H9 (cell line): ENCODE results near the gene HOXC6. TPM values are rescaled to one million over a fixed set of nuclear protein-coding genes. Genes with fewer than 3 reads are reported as not detected.
"Not testable (repeated sequence)": the region's sequence is repeated elsewhere in the genome, so short reads cannot be mapped to it uniquely, and the experiment has no call there.

Experiments
- DNase-seq: peaks from one replicate; pipeline ENCODE4 v3.0.0-alpha.2; 2017
- H2AFZ ChIP-seq: one replicate; pipeline ENCODE4 v1.6.1; 2013; ENCODE audit warnings: mild to moderate bottlenecking, low read length, control low read depth, moderate library complexity
- H2AK5ac ChIP-seq: 2 replicates; pipeline ENCODE4 v1.6.1; 2013; ENCODE audit warnings: low read length, control low read depth, mixed read lengths; ENCODE audit not compliant: insufficient read length
- H2BK120ac ChIP-seq: one replicate; pipeline ENCODE4 v1.6.1; 2013; ENCODE audit warnings: low read depth, mild to moderate bottlenecking, low read length, control low read depth, inconsistent platforms; ENCODE audit not compliant: poor library complexity, severe bottlenecking
- H2BK12ac ChIP-seq: 2 replicates; pipeline ENCODE4 v1.6.1; 2013; ENCODE audit warnings: low read length, control low read depth, mixed read lengths, low read depth; ENCODE audit not compliant: insufficient read length
- H2BK15ac ChIP-seq: 2 replicates; pipeline ENCODE4 v1.6.1; 2013; ENCODE audit warnings: low read depth, low read length, control low read depth
- H2BK20ac ChIP-seq: one replicate; pipeline ENCODE4 v1.6.1; 2013; ENCODE audit warnings: low read depth, mild to moderate bottlenecking, low read length, control low read depth, inconsistent platforms; ENCODE audit not compliant: poor library complexity, severe bottlenecking
- H2BK5ac ChIP-seq: 2 replicates; pipeline ENCODE4 v1.6.1; 2013; ENCODE audit warnings: low read length, control low read depth, mixed read lengths; ENCODE audit not compliant: insufficient read length
- H3K14ac ChIP-seq: 2 replicates; pipeline ENCODE4 v1.6.1; 2013; ENCODE audit warnings: low read length, control low read depth; ENCODE audit not compliant: insufficient read depth
- H3K18ac ChIP-seq: 2 replicates; pipeline ENCODE4 v1.6.1; 2013; ENCODE audit warnings: low read depth, mild to moderate bottlenecking, mixed read lengths, low read length, control low read depth; ENCODE audit not compliant: insufficient read length
- H3K23ac ChIP-seq: 2 replicates; pipeline ENCODE4 v1.6.1; 2013; ENCODE audit warnings: low read length, control low read depth, mixed read lengths, low read depth; ENCODE audit not compliant: insufficient read length
- H3K23me2 ChIP-seq: 2 replicates; pipeline ENCODE4 v1.6.1; 2013; ENCODE audit warnings: low read depth, mild to moderate bottlenecking, mixed read lengths, low read length, control low read depth; ENCODE audit not compliant: insufficient read length, poor library complexity, severe bottlenecking
- H3K27ac ChIP-seq: 2 replicates; pipeline ENCODE4 v1.5.1; 2013; ENCODE audit warnings: low read length, control low read depth, mixed read lengths, low read depth; ENCODE audit not compliant: insufficient read length
- H3K27me3 ChIP-seq: 2 replicates; pipeline ENCODE4 v1.6.1; 2013; ENCODE audit warnings: low read length, control low read depth, inconsistent platforms; ENCODE audit not compliant: insufficient read depth
- H3K4ac ChIP-seq: 2 replicates; pipeline ENCODE4 v1.6.1; 2013; ENCODE audit warnings: low read depth, mild to moderate bottlenecking, control low read depth, inconsistent platforms, low read length, moderate library complexity
- H3K4me1 ChIP-seq: 2 replicates; pipeline ENCODE4 v1.6.1; 2013; ENCODE audit warnings: low read length, control low read depth, inconsistent platforms; ENCODE audit not compliant: insufficient read depth
- H3K4me2 ChIP-seq: 2 replicates; pipeline ENCODE4 v1.6.1; 2013; ENCODE audit warnings: low read length, control low read depth, mixed read lengths; ENCODE audit not compliant: insufficient read length, insufficient read depth
- H3K56ac ChIP-seq: 2 replicates; pipeline ENCODE4 v1.6.1; 2013; ENCODE audit warnings: low read depth, mild to moderate bottlenecking, mixed read lengths, low read length, control low read depth; ENCODE audit not compliant: insufficient read length
- H3K79me1 ChIP-seq: 2 replicates; pipeline ENCODE4 v1.6.1; 2013; ENCODE audit warnings: low read depth, mild to moderate bottlenecking, moderate library complexity, low read length, control low read depth, inconsistent platforms; ENCODE audit not compliant: insufficient read depth, poor library complexity, severe bottlenecking
- H3K79me2 ChIP-seq: 2 replicates; pipeline ENCODE4 v1.6.1; 2013; ENCODE audit warnings: low read length, control low read depth, inconsistent platforms; ENCODE audit not compliant: insufficient read depth
- H3K9ac ChIP-seq: 2 replicates; pipeline ENCODE4 v1.6.1; 2013; ENCODE audit warnings: low read length, control low read depth, mixed read lengths; ENCODE audit not compliant: insufficient read length; ENCODE audit errors: extremely low read depth
- H3K9me3 ChIP-seq: one replicate; pipeline ENCODE4 v1.6.1; 2013; ENCODE audit warnings: low read depth, low read length, inconsistent platforms; ENCODE audit not compliant: control insufficient read depth
- H3T11ph ChIP-seq: one replicate; pipeline ENCODE4 v1.6.1; 2013; ENCODE audit warnings: mild to moderate bottlenecking, low read length, control low read depth, inconsistent platforms
- H4K20me1 ChIP-seq: one replicate; pipeline ENCODE4 v1.6.1; 2013; ENCODE audit not compliant: control insufficient read depth, insufficient read length, insufficient read depth
- H4K5ac ChIP-seq: 2 replicates; pipeline ENCODE4 v1.6.1; 2013; ENCODE audit warnings: low read depth, mild to moderate bottlenecking, mixed read lengths, low read length, control low read depth; ENCODE audit not compliant: insufficient read length
- H4K8ac ChIP-seq: replicated peaks from 2 replicates; pipeline ENCODE4 v1.6.1; 2013; ENCODE audit warnings: low read length, control low read depth, mixed read lengths, low read depth; ENCODE audit not compliant: insufficient read length
- H4K91ac ChIP-seq: 2 replicates; pipeline ENCODE4 v1.6.1; 2013; ENCODE audit warnings: low read depth, mild to moderate bottlenecking, moderate library complexity, mixed read lengths, low read length, control low read depth; ENCODE audit not compliant: insufficient read length
- H3K27ac Mint-ChIP-seq, 3 experiments: 2 replicates in 2 of 3; 3 replicates in 1 of 3; pipeline ENCODE4 v1.8.0; 2020 to 2021; ENCODE audit warnings: mixed read lengths in 3 of 3, mild to moderate bottlenecking in 1 of 3, moderate library complexity in 1 of 3
- H3K27me3 Mint-ChIP-seq: 2 replicates; pipeline ENCODE4 v1.8.0; 2021; ENCODE audit warnings: low read depth, mild to moderate bottlenecking, moderate library complexity, mixed read lengths
- H3K36me3 Mint-ChIP-seq, 3 experiments: 2 replicates in 2 of 3; 3 replicates in 1 of 3; pipeline ENCODE4 v1.8.0; 2020 to 2021; ENCODE audit warnings: low read depth in 3 of 3, mixed read lengths in 3 of 3; ENCODE audit not compliant: insufficient read depth in 1 of 3
- H3K4me1 Mint-ChIP-seq, 2 experiments: 2 replicates each; pipeline ENCODE4 v1.8.0; 2020; ENCODE audit warnings: mixed read lengths in 2 of 2
- H3K4me3 Mint-ChIP-seq, 2 experiments: 2 replicates in 1 of 2; 3 replicates in 1 of 2; pipeline ENCODE4 v1.8.0; 2020 to 2021; ENCODE audit warnings: mild to moderate bottlenecking in 2 of 2, mixed read lengths in 2 of 2, moderate library complexity in 1 of 2
- H3K9me3 Mint-ChIP-seq, 2 experiments: 2 replicates in 1 of 2; 3 replicates in 1 of 2; pipeline ENCODE4 v1.8.0; 2020; ENCODE audit warnings: mild to moderate bottlenecking in 2 of 2, mixed read lengths in 2 of 2, moderate library complexity in 1 of 2
- CTCF ChIP-seq: fragments of 200-600 bp; sonication (generic); conservative IDR thresholded peaks from 3 replicates; pipeline ENCODE4 v1.8.0; 2021; ENCODE audit warnings: antibody characterized with exemption, mild to moderate bottlenecking
- WGBS: extraction: QIAGEN DNeasy Blood & Tissue Kit; methylation state at CpG from one replicate; pipeline ENCODE4 v1.1.7; 2013; ENCODE audit warnings: missing lambda C conversion rate, low lambda C conversion rate, mixed read lengths; ENCODE audit not compliant: insufficient read length; ENCODE audit errors: extremely low coverage; 5-methylcytosine and 5-hydroxymethylcytosine counted together
- total RNA-seq: library from RNA; stranded (reverse); gene quantifications from 2 replicates; pipeline ENCODE4 v1.2.1, GENCODE V29; 2021

Gene HOXC6
- total RNA-seq, 1 experiment from 2014 or later, result not detected

GRCh38 chr12:54075974-54076373, 47.7 kb downstream of the HOXC6 start:
- H3K27ac ChIP-seq, result no peak overlapping the region
- H3K9ac ChIP-seq, result no peak overlapping the region
- no peak overlapping the region for H3T11ph ChIP-seq
- no peaks in the 10 kb centered on the region for H3K79me1 ChIP-seq
- no peaks in the 10 kb centered on the region for H3K79me2 ChIP-seq
- H3K23ac ChIP-seq, result no peak overlapping the region
- peaks cover 40% of the 10 kb centered on the region for H3K27me3 ChIP-seq
- no peak overlapping the region for H3K4ac ChIP-seq
- no peaks in the 10 kb centered on the region for H4K20me1 ChIP-seq
- H3K4me2 ChIP-seq, result peak overlapping the region; percentile 42
- no peak overlapping the region for H2AFZ ChIP-seq
- Mint-ChIP-seq H3K27ac (peak overlapping the region in 1 of 3 experiments; percentile 65; a peak in 3 of 7 replicates), H3K9me3 (peaks cover 2 to 11% of the 10 kb centered on the region in 2 experiments; a peak in 3 of 5 replicates), H3K36me3 (peaks cover 0 to 3% (median 0%) of the 10 kb centered on the region in 3 experiments; a peak in 3 of 7 replicates), H3K27me3 (peaks cover 93% of the 10 kb centered on the region), H3K4me1 (peaks cover 37 to 49% of the 10 kb centered on the region in 2 experiments), H3K4me3 (no peak overlapping the region; a peak in 1 of 5 replicates)
- peak; percentile 92 for DNase-seq
- no peak overlapping the region for H2BK5ac ChIP-seq
- no peak overlapping the region for H2BK15ac ChIP-seq
- no peak overlapping the region for H2BK12ac ChIP-seq
- no peak overlapping the region for H3K14ac ChIP-seq
- H3K18ac ChIP-seq, result no peak overlapping the region
- no peak for TF ChIP-seq CTCF
- H2AK5ac ChIP-seq, result no peak overlapping the region
- H3K9me3 ChIP-seq, result no peaks in the 10 kb centered on the region
- no peak overlapping the region for H4K91ac ChIP-seq
- H2BK20ac ChIP-seq, result no peak overlapping the region
- no peak overlapping the region for H3K56ac ChIP-seq
- H4K5ac ChIP-seq, result no peak overlapping the region
- no peak overlapping the region for H2BK120ac ChIP-seq
- peaks cover 3% of the 10 kb centered on the region; the same call in 1 of the 2 replicates for H3K4me1 ChIP-seq
- no peaks in the 10 kb centered on the region for H3K23me2 ChIP-seq
- no peak overlapping the region for H4K8ac ChIP-seq

GRCh38 chr12:54077843-54078242, 49.6 kb downstream of the HOXC6 start:
- peaks cover 92% of the 10 kb centered on the region for H3K27me3 Mint-ChIP-seq
- H3K9me3 ChIP-seq, H3K18ac ChIP-seq, H3K79me1 ChIP-seq, H2BK15ac ChIP-seq, H4K20me1 ChIP-seq, H3K9ac ChIP-seq, H4K5ac ChIP-seq, H3T11ph ChIP-seq, H3K56ac ChIP-seq, H3K4me1 ChIP-seq, H3K79me2 ChIP-seq, H3K14ac ChIP-seq, H4K8ac ChIP-seq, H2BK5ac ChIP-seq, H4K91ac ChIP-seq, H2AK5ac ChIP-seq, H3K23ac ChIP-seq, H3K4ac ChIP-seq, H2AFZ ChIP-seq, H3K23me2 ChIP-seq, H3K27ac ChIP-seq, H3K36me3 Mint-ChIP-seq, H2BK120ac ChIP-seq, H2BK12ac ChIP-seq, H2BK20ac ChIP-seq, H3K27ac Mint-ChIP-seq: not testable (repeated sequence)
- Histone ChIP-seq H3K27me3 (peaks cover 52% of the 10 kb centered on the region), H3K4me2 (peak overlapping the region; percentile 2)
- peak overlapping the region; percentile 5 to 22; a peak in 3 of 5 replicates for H3K4me3 Mint-ChIP-seq
- peak; percentile 46 for DNase-seq
- peaks cover 48 to 60% of the 10 kb centered on the region in 2 experiments for H3K4me1 Mint-ChIP-seq
- H3K9me3 Mint-ChIP-seq, result peaks cover 2 to 18% of the 10 kb centered on the region in 2 experiments; a peak in 3 of 5 replicates
- no CpG with 5 or more reads among the region's 10 CpGs for WGBS
